ENCODE results near the gene HAUS8.

DNA sequence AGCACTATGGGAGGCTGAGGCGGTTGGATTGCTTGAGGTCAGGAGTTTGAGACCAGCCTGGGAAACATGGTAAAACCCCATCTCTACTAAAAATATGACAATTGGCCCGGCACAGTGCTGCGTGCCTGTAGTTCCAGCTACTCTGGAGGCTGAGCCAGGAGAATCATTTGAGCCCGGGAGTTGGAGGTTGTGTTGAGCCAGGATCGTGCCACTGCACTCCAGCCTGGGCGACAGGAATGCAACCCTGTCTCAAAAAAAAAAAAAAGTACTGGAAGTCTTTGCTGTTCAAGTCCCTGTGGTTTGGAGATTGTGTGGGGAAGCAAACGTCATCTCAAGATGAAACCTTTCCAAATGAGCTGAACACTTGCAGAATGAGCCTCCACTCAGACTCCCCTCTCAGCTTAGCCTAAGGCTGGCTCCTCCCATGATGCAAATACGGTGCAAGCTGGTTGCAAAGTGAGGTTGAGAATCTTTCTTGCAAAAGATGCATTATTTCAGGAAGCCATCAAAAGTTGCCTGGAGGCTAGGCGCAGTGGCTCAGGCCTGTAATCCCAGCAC lies 46.6 kb upstream of the HAUS8 start:
- TF ChIP-seq POLR2AphosphoS5 (IDR thresholded peaks at IDR 0.05; ENCODE audit: low read depth, low read length), result no peak
- no peak for TF ChIP-seq SIN3A (IDR thresholded peaks at IDR 0.05; ENCODE audit: borderline replicate concordance, insufficient read depth, low read length)
- no peak for TF ChIP-seq TAF1 (IDR thresholded peaks at IDR 0.05; ENCODE audit: borderline replicate concordance, insufficient read depth, low read length)
